GM18526 (cell line): ENCODE results near the gene OSBP2.
A peak's percentile ranks its signal among the peaks of the same experiment; 100 is the strongest.

ENCODE experiments used
- POLR2A ChIP-seq: IDR thresholded peaks from 3 replicates; pipeline ENCODE4 v1.6.1; 2011; ENCODE audit not compliant: insufficient read length; ENCODE audit errors: extremely low read depth

The OSBP2 gene

DNA sequence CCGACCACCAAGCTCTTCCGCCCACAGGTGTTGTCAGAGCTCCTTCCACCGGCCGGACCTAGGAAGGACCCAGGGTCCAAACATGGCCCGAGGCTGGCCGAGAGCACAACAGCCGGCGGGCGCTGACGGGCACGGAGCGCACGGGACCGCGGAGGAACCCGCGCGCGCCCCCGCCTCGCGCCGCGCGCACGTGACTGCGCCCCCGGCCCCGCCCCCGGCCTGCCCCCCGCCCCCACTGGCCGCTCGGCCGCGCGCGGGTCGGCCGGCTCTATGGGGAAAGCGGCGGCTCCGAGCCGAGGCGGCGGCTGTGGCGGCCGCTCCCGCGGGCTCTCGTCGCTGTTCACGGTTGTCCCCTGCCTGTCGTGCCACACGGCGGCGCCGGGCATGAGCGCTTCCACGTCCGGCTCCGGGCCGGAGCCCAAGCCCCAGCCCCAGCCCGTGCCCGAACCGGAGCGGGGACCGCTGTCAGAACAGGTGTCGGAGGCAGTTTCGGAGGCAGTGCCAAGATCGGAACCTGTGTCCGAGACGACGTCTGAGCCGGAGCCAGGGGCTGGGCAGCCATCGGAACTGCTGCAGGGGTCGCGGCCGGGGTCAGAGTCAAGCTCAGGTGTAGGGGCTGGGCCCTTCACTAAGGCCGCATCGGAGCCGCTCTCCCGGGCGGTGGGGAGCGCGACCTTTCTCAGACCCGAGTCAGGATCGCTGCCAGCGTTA is at the start of gene OSBP2:
Gene OSBP2, plus strand, starts transcription at position 235 of the 711 bp plus-strand sequence. Its CDS starts 36 bp downstream, at position 271.
- TF ChIP-seq POLR2A, result no peak

DNA sequence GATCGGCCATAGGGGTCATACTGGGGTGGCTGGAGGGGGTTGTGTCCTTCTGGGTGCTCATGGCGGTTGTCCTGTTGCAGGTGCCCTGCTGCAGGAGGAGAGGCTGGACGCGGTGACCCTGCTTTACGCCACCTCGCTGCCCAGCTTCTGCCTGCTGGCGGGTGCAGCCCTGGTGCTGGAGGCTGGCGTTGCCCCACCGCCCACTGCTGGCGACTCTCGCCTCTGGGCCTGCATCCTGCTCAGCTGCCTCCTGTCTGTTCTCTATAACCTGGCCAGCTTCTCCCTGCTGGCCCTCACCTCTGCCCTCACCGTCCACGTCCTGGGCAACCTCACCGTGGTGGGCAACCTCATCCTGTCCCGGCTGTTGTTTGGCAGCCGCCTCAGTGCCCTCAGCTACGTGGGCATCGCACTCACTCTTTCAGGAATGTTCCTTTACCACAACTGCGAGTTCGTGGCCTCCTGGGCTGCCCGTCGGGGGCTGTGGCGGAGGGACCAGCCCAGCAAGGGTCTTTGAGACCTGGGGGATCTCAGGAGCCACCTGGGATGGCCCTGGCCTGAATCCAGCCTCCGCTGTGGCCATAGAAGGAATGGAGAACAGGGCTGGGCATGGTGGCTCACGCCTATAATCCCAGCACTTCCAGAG is 48.0 kb upstream of the OSBP2 start:
- no peak for TF ChIP-seq POLR2A

DNA sequence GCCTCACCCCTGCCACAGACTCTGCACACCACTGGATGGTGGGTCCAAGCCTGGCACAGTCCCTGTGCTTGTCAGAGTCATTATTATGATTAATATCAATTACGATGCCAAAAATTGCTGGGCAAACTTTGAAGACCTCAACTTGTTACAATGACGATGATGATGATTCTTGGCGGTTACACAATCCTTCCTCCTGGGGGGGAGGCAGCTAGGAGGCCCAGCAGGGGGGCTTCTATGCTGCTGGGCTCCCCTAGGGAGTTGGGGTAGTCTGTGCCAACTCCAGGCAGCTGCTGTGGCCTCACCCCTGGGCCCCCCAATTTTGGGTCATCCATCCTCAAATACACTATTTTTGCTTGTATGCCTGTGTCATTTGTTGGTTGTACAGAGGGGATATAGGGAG is 47.1 kb upstream of the OSBP2 start:
- TF ChIP-seq POLR2A, result no peak

DNA sequence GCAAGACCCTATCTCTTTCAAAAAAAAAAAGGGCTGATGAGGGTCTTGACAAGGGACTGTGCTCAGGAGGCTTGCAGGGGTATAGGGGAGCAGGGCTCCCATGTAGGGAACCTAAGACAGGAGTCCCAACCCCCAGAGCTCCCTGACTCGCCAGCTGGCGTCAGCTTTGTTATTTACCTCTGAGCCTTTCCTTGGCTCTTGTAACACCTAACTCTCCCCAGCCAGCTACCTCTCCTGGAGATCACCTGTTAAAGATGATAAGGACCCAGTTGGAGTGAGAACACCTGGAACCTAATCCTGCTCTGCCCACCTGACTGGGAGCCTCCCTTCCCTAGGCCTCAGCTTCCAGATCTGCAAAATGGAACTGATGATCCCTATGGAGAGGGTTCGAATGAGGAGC is 45.8 kb upstream of the OSBP2 start:
- no peak for TF ChIP-seq POLR2A

DNA sequence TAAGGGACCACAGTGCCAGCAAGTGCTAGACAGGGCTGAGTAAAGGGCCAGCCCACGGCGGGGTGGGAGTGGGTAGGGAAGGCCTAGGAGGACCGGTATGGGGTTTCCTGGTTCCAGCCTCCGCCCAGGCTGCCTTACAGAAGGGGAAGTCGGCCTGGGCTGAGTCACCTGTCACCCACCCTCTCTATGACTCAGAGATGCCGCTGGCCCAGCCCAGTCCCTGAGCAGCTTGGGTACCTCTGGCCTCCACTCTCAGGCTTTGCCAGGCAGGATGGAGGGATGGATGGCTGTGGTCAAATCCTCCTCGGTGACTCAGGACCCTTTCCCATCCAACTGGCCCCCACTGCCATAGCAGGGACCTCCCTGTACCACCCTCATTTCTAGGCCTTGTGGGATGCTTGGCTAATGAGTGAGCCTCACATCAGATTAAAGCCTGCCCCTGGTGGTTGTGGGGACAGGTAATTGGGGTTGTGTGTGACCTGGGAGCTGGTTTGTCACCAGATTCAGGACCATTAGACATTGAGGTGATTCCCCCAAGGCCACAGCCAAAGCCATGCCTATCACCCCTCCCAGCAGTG is 45.2 kb upstream of the OSBP2 start:
- no peak for TF ChIP-seq POLR2A

- TF ChIP-seq POLR2A, result no peak
Observed at GRCh38 chr22:30650508-30651116, 44.1 kb upstream of the OSBP2 start.

DNA sequence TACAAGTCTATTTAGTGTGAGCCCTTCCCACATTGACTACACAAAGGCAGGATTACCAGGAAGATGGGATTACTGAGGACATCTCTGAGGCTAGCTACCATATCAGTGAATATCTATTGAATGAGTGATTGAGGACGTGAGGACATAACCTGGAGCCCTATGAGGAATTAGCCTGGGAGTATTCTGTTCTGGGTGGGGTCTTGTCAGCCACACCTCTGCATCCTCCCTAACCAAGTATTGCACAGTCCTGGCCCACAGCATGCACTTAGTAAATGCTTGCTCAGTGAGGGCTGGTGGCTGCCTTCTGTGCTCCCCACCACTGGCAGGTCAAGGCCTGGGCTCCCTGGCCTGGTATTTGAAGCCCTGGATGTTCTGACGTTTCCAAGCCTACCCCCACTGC is 41.8 kb upstream of the OSBP2 start:
- no peak for TF ChIP-seq POLR2A

- no peak for TF ChIP-seq POLR2A
Observed at GRCh38 chr22:30654361-30654760, 40.3 kb upstream of the OSBP2 start.

GRCh38 chr22:30655532-30655931 is 39.1 kb upstream of the OSBP2 start:
- no peak for TF ChIP-seq POLR2A

- TF ChIP-seq POLR2A, result no peak
Observed at GRCh38 chr22:30662040-30662439, 32.6 kb upstream of the OSBP2 start.

DNA sequence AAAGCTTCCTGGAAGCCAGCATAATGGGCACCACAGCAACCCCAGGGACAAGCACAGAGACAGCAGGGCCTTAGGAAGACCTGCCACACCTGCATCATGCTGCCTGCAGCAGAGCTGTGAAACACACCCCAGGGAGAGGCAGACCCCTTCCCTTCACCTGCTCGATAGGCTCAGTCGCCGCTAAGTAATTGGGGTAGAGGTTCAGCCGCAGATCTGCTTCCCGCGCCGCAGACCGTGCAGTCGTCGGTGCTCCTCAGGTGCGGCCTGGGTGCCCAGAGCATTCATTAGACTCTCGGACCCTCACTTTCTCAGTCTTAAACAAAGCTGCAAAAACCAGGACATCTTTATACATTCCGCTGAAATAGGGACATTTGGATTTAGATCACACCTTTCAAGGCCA is 29.9 kb upstream of the OSBP2 start:
- TF ChIP-seq POLR2A, result no peak

DNA sequence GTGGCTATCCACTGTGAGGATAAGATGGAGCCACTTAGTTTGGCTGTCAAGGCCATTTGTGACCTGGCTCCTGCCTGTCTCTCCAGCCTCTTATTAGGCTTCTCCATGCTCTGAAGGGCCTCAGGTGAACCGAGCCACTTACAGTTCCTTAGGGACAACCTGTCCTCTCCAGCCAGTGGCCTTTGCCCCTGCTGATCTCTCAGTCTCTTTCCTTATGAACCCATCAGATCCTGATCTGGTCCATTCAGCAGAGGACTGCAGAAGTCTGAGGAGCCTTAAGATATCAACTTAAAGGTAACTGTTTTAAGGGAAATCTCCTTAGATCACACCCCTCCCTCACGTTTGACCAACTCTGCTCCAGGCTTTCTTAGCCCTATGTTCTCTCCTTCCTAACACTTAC is 29.4 kb upstream of the OSBP2 start:
- TF ChIP-seq POLR2A, result no peak

- TF ChIP-seq POLR2A, result no peak
Observed at GRCh38 chr22:30665786-30666185, 28.9 kb upstream of the OSBP2 start.

DNA sequence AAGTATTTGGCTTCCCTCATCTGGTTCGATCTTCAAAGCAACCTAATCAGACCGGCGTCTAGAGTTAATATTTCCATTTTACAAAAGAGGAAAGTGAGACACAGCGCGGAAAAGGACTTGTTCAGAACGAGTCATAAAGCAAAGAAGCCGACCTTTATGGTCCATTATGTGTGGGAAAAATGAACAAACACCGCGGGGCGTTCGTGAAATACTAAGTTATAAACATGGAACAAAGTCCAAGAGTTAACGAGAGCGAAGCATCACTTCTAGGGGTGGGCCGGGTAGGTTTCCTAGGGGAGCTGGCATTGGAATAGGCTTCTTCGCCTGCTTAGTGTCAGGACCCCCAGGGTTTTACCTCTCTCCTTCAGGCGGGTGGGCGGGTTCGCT is 27.6 kb upstream of the OSBP2 start:
- no peak for TF ChIP-seq POLR2A

- TF ChIP-seq POLR2A, result peak; percentile 50
Observed at GRCh38 chr22:30667494-30668385, 26.9 kb upstream of the OSBP2 start, which contains the start of gene DUSP18. TSS of gene DUSP18 (minus strand) at chr22:30667875. CDS start at chr22:30664003, 3,872 bp downstream.

- TF ChIP-seq POLR2A, result no peak
Observed at GRCh38 chr22:30668386-30668710, 26.3 kb upstream of the OSBP2 start.

- TF ChIP-seq POLR2A, result no peak
Observed at GRCh38 chr22:30671071-30671470, 23.6 kb upstream of the OSBP2 start.
